Renal cortical epithelial cell (primary cell): ENCODE measurements around the gene MAS1L. TPM values are rescaled to one million over a fixed set of nuclear protein-coding genes. Genes with fewer than 3 reads are reported as not detected.
"Not testable (repeated sequence)": the region's sequence is repeated elsewhere in the genome, so short reads cannot be mapped to it uniquely, and the experiment has no call there.

ENCODE experiments used
- DNase-seq: peaks from one replicate; pipeline ENCODE4 v3.0.0-alpha.2; 2011; ENCODE audit warnings: low read depth
- total RNA-seq: library from RNA; depleted of rRNA; stranded (reverse); fragments of >200 nt; gene quantifications from 2 replicates; pipeline ENCODE4 v1.2.3, GENCODE V29; 2014

Gene MAS1L
- total RNA-seq, 1 donor from 2014 or later: not detected

- no peak for DNase-seq
These were observed 8.2 kb downstream of the MAS1L start for GRCh38 chr6:29479560-29479959.

GRCh38 chr6:29478740-29479139 lies 9.0 kb downstream of the MAS1L start:
- no peak for DNase-seq

- no peak for DNase-seq
These were observed 9.8 kb downstream of the MAS1L start for GRCh38 chr6:29477923-29478450.

- no peak for DNase-seq
These were observed 12.8 kb downstream of the MAS1L start for GRCh38 chr6:29474996-29475395.

GRCh38 chr6:29466241-29466640 lies 21.5 kb downstream of the MAS1L start:
- no peak for DNase-seq

- DNase-seq: no peak
These were observed 22.0 kb downstream of the MAS1L start for GRCh38 chr6:29465801-29466200.

- no peak for DNase-seq
These were observed 22.5 kb downstream of the MAS1L start for GRCh38 chr6:29465279-29465678.

- no peak for DNase-seq
These were observed 25.7 kb downstream of the MAS1L start for GRCh38 chr6:29462022-29462421.

- no peak for DNase-seq
These were observed 26.5 kb downstream of the MAS1L start for GRCh38 chr6:29461021-29461814.

GRCh38 chr6:29456971-29457370 lies 30.8 kb downstream of the MAS1L start, which contains the start of the genes OR11A1 and OR2H1:
Gene OR11A1, minus strand, starts transcription at chr6:29457071. Its CDS starts 29,430 bp downstream, at chr6:29427641.
Gene OR2H1, plus strand, starts transcription at chr6:29457155. Its CDS starts 4,615 bp downstream, at chr6:29461770.
- no peak for DNase-seq

- no peak for DNase-seq
These were observed 36.1 kb downstream of the MAS1L start for GRCh38 chr6:29451471-29452193.

GRCh38 chr6:29447670-29448069 lies 40.1 kb downstream of the MAS1L start:
- no peak for DNase-seq

GRCh38 chr6:29444031-29444430 lies 43.7 kb downstream of the MAS1L start:
- DNase-seq: not testable (repeated sequence)

GRCh38 chr6:29442719-29443118 lies 45.0 kb downstream of the MAS1L start:
- no peak for DNase-seq

GRCh38 chr6:29439006-29439405 lies 48.8 kb downstream of the MAS1L start, which contains the start of gene OR10C1:
Gene OR10C1, plus strand, starts transcription at chr6:29439306. Its CDS starts 710 bp downstream, at chr6:29440016.
- no peak for DNase-seq

- DNase-seq: not testable (repeated sequence)
These were observed 51.0 kb downstream of the MAS1L start for GRCh38 chr6:29436730-29437129.

Other genes with a start within 250 kb of the MAS1L start
- gene OR14J1, start 186.3 kb downstream of the MAS1L start, total RNA-seq: 0.05 TPM in 1 of 2 replicates, not detected in the other
- not detected in 2 replicates for gene OR5V1, start 119.1 kb downstream of the MAS1L start, total RNA-seq
- gene OR12D3, start 112.7 kb downstream of the MAS1L start, total RNA-seq: not detected in 2 replicates
- gene OR12D2, start 92.3 kb downstream of the MAS1L start, total RNA-seq: 0.10 and 0.52 TPM in 2 replicates
- gene OR12D1, start 73.0 kb downstream of the MAS1L start, total RNA-seq: not detected in 2 replicates
- not detected in 2 replicates for gene OR10C1, start 48.6 kb downstream of the MAS1L start, total RNA-seq
- gene OR11A1, start 30.9 kb downstream of the MAS1L start, total RNA-seq: not detected in 2 replicates
- not detected in 2 replicates for gene OR2H1, start 30.8 kb downstream of the MAS1L start, total RNA-seq
- gene UBD, start 71.8 kb upstream of the MAS1L start, total RNA-seq: 3.8 and 39.4 TPM in 2 replicates
- not detected in 2 replicates for gene OR2H2, start 97.2 kb upstream of the MAS1L start, total RNA-seq
- 4.3 and 10.2 TPM in 2 replicates for gene GABBR1, start 145.2 kb upstream of the MAS1L start, total RNA-seq
- not detected in 2 replicates for gene MOG, start 169.1 kb upstream of the MAS1L start, total RNA-seq
- 0.10 and 0.69 TPM in 2 replicates for gene ZFP57, start 193.2 kb upstream of the MAS1L start, total RNA-seq
- 7.8 and 25.9 TPM in 2 replicates for gene HLA-F, start 235.5 kb upstream of the MAS1L start, total RNA-seq